Dermis microvascular lymphatic vessel endothelial cell (primary cell): ENCODE data around the gene AP5M1. TPM values are rescaled to one million over a fixed set of nuclear protein-coding genes. Genes with fewer than 3 reads are reported as not detected.
"Not testable (repeated sequence)": the region's sequence is repeated elsewhere in the genome, so short reads cannot be mapped to it uniquely, and the experiment has no call there.

ENCODE experiments used
- DNase-seq, 2 donors: peaks; one replicate each; pipeline versions ENCODE4 v3.0.0 to v3.0.0-alpha.2; 2010; ENCODE audit warnings: low read depth in 2 of 2
- total RNA-seq: library from RNA; depleted of rRNA; stranded (reverse); fragments of >200 nt; gene quantifications from 2 replicates; pipeline ENCODE4 v1.2.1, GENCODE V29; 2014

AP5M1 gene
- total RNA-seq, 1 donor from 2014 or later: 11.6 TPM

DNA sequence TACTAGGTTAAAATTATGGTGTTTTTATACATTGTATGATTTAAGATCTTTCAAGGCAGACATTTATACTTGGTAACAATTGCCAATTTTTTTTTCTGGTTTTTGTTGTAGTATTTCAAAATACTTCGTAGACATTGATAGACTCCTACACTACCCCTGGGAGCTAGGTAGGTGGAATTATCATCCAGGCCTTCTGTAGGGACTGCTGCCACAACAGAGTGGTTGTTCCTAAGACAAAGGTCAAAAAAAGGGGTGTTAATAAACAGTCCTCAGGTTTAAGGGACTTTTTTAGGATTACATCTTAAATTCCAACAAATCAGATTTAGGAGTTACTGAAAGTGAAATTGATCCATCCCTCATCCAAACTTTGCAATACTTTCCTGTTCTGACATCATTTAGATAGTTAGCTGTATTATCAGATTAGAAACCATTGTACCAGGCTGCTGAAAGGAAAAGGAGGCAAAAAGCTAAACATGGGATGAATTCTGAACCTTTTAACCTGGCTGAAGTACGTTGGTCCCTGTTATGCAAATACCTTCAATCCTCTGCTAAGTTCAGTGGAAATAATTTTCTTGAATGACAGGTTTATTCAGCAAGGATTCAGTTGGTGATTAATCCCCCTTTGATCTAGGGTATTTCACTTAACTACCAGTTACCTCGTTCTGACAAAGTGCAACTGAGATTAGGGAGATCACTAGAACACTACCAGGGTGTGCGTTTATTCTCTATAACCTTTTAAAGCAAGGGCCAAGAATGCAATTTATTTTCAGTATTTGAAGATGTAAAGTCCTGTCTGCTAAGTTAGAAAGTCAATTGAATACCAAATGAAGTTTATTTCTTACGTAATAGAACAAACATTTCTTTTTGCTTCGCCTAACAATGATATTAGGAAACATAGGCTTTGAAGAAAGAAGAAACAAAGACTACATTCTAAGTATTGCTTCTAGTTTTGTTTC is 23.2 kb downstream of the AP5M1 start:
- no peak for DNase-seq

DNA sequence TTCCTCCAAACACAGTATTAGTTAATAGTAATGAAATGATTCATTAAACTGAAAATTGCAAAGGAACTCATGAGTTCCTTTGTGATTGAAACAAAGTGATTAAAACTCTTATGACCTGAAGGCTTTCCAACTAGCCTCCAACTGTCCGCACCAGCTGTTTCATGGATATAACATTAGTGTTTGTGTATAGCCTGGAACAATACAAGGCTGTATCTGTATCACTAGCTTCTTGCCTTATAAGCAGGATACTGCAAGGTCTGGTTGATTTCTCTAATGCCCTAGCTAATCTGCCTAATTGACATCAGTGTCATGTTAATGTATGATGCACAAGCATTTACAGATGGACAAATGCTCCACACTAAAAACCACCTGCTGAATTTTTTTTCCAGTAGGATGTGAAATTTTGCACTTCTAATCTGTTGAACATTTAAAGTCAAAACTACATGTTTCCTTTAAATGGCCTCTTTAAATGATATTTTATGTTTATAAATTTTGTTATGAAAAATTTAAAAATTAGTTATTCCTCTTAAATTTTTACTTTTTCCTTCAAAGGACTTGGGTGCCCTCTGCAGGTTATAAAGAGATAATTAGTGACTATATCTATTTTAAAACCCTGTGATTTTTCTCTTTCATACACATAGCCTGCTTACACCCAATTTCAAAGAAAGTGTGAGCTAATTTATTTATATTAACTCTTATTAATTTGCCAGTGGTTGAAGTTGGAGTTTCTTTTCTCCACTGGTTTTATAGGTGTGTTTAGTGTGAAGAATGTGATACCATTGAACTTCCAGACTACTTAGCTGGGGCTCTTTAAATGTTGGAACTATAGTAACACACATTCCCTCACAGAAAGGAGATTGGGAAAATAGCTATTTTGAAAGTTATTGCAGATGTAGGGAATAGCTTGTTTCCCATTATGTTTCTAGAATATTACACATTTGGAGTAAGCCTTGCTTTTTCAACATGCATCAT is 25.4 kb downstream of the AP5M1 start:
- peak; percentile 5 to 26 for DNase-seq

DNA sequence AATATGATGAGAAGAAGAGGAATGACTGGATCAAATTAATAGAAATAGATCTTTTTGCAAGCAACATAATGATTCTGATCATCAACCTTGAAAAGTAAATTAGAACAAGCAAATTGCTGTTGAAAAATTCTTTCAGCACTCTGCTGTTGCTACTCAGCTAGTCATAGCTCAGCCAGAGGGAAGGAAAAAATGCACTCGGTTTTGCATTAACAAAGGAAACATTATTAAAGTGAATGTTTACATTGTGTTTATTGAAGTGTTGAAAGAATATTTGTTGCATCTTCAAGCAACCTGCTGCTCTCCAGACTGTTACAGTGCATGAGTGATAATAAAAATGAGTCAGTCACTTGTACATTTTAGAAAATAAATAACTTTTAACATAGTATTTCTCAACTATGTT is 26.5 kb downstream of the AP5M1 start:
- no peak for DNase-seq

DNA sequence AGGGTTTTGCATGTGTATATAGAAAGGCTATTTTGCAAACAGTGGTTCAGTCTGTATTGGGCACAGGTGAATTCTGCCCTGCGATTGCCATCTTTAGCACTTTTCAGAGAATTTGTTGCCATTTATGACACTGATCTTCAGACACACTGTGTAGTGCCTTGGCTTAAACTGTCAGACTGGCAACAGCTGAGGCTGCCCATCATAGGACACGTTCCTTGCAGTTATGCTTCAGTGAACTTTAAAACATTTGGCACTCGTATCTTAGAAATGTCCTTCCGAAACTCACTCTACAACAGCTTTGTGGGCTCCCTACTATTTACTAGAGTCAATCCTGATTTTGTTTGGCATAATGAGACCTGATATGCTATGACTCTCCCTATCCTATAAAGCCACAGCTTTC is 29.1 kb downstream of the AP5M1 start:
- no peak for DNase-seq

DNA sequence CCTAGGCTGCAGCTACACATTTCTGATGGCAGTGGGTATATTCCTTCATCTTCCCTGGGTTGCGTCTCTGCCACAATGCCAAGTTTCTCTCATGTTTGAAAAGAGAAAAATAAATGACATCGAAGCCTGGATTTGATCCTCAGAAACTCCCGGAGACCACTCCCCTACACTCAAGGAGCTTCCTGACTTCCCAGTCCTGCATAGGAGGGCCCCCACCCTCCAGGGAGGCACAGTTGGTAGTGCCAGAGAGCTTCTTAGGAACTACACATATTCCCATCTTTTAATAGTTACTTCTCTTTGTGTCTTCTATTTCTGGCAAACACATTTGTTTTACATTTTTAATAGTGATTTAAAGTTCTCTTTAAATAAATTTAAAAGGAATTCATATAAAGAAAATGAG is 30.7 kb downstream of the AP5M1 start:
- DNase-seq: no peak

DNA sequence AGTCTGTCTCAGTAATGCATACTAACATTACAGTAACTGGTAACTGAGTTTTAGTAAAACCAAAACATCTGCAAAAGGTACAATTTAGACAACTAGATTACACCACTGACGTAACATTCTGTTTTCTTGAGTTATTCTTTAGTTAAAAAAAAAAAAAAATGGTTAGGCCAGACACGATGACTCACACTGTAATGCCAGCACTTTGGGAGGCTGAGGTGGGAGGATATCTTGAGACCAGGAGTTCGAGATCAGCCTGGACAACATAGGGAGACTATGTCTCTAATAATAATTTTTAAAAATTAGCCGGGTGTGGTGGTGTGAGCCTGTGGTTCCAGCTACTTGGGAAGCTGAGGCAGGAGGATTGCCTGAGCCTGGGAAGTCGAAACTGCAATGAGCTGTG is 34.1 kb downstream of the AP5M1 start:
- DNase-seq: no peak

DNA sequence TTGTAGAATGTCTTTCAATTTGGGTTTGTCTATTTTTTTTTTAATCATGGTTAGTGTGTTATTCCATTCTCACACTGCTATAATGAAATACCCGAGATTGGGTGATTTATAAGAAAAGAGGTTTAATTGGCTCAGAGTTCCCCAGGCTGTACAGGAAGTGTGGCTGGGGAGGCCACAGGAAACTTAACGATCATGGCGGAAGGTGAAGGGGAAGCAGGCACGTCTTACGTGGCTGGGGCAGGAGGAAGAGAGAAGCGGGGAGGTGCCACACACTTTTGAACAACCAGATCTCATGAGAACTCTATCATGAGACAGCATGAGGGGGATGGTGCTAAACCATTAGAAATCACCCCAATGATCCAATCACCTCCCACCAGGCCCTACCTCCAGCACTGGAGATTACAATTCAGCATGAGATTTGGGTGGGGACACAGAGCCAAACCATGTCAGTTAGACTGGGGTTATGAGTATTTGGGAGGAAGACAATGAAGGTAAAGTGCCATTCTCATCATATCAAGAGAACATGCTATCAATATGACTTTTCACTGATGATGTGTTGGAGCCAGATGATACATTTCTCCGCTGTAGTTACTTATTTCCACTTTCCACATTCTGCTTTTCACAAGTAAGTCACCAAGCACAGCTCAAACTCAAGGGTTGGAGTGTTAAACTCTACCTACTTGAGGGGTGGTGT is 45.8 kb downstream of the AP5M1 start:
- no peak for DNase-seq

DNA sequence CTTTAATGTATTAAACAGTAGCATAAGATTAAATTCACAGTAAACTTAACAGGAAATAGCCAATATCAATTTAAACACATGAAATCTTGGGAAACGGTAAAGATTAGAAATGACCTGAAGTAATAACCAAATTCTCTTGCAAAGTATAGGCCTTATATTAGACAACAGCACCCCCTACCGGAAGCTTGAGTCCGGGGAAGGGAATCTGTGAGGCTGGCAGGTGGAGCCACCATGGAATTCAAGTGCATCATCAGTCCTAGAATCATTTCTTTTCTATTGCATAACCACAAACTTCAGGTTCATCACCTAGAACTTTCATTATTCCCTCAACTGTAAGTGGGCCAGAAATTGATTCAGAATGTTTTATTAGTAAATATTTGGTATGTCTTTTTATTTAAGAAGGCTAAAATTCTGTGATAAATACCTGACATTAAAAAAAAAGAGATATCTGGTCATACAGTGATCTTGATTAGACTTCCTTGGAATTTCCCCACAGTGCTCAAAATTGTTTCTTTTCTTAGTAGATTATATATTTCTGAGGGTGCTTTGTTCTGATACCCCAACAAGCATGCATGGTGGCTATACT is 48.6 kb downstream of the AP5M1 start:
- DNase-seq: peak; percentile 62 to 76

DNA sequence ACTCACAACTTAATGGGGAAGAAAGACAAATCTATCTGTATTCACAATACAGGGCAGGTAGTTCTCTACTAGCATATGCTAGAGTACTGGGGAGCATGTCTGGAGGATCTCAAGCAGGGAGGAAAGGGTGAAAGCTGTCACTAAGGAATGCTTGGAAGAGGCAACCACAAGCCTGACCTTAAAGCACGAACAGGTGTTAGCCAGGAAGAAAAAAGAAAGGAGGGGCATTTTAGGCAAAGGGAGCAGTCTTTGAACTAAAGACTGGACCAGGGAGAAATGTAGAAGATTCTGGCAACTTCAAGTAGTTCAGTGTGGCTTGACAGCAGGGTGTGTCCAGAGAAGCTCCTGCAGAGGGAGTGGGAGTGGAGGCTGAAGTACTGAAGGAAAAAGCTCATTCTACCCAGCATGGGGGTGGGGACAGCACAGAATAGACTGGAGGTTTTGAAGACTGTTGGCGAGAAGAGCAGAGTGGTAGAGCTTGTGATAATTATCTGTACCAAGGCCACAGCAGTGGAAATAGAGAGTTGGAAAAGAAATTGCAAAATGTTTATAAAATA is 50.9 kb downstream of the AP5M1 start:
- no peak for DNase-seq

DNA sequence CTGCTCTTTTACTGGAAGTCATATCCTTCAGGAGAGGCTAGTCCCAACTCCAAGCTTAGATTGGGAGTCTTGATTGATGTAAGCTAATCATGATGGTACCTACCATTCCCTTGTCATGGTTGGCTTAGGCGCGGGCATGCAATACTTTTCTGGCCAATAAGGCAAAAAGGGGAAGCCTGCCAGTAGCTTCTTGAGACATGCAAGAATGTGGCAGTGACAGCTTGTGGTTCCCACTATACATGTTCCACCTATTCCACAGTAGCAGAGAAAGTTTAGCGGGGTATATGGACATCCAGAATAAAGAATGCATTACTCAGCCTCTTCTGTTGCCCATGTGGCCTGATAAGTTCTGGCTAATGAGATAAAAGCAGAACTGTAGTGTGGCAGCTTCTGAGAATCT is 55.0 kb downstream of the AP5M1 start:
- no peak for DNase-seq

DNA sequence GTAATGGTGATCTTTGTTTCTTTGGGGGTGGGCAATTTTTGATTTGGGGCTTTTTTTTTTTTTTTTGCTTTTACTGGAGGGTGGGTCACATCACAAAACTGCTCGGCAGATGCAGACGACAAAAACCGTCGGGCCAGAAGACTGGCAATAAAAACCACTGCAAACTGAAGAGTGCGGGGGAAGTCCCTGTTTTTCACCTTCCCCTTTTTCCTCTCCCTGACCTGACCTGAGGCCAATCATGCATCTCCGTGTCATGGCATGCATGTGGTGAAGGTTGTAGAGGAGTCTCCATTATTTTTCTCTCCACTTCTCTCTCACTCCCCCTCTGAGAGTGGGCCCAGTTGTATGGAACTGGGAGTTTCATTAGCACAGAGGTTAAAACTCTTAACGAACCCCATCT is 57.5 kb downstream of the AP5M1 start:
- DNase-seq: no peak

DNA sequence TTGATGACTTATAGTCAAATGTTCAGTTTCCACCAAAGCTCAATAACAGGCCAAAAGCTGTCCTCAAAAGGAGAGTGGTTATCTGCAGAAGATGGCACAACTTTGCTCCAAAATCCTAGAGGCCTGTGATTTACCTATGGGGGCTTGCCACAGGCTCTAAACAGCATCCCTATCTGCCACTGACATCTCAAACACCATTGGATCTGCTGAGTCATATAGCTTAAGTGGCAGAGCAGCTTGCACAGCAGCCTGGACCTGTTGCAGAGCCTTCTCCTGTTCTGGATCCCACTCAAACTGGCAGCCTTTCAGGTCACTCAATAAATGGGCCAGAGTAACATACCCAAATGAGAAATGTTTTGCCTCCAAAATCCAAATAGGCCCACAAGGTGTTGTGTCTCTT is 61.1 kb downstream of the AP5M1 start:
- DNase-seq: no peak

DNA sequence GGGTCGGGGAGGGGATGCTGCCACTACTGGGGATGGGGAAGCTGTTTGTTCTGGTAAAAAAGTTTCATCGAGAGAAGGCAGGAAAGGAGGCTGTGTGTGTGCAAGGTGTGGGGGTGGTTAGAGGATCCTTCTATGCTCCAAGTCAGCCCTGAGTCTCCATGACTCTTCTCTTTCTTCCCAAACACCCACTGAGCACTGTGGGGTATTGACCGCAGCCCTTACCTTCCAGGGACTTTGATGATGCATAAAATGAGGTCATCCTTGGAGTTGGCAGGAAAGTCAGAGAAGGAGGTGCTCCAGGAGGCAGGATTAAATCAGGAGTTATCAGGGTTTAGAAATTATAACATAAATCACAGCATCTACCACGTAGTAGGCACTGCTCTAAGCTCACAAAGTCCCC is 63.7 kb downstream of the AP5M1 start:
- not testable (repeated sequence) for DNase-seq

DNA sequence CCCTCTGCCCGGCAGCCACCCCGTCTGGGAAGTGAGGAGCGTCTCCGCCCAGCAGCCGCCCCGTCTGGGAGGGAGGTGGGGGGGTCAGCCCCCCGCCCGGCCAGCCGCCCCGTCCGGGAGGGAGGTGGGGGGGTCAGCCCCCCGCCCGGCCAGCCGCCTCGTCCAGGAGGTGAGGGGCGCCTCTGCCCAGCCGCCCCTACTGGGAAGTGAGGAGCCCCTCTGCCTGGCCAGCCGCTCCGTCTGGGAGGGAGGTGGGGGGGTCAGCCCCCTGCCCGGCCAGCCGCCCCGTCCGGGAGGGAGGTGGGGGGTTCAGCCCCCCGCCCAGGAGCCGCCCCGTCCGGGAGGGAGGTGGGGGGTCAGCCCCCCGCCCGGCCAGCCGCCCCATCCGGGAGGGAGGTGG is 65.0 kb downstream of the AP5M1 start:
- DNase-seq: not testable (repeated sequence)

DNA sequence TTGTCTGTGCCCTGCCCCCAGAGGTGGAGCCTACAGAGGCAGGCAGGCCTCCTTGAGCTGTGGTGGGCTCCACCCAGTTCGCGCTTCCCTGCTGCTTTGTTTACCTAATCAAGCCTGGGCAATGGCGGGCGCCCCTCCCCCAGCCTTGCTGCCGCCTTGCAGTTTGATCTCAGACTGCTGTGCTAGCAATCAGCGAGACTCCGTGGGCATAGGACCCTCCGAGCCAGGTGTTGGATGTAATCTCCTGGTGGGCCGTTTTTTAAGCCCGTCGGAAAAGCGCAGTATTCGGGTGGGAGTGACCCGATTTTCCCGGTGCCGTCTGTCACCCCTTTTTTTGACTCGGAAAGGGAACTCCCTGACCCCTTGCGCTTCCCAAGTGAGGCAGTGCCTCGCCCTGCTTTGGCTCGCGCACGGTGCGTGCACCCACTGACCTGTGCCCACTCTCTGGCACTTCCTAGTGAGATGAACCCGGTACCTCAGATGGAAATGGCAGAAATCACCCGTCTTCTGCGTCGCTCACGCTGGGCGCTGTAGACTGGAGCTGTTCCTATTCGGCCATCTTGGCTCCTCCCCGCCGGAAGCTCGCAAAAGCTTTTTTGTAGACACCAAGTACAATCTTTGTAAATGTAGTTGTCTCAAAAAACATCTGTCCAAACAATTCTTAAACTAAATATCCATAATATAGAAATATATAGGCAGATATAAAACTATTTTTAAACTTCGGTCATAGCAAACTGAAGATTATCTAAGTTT is 75.0 kb downstream of the AP5M1 start:
- not testable (repeated sequence) for DNase-seq

DNA sequence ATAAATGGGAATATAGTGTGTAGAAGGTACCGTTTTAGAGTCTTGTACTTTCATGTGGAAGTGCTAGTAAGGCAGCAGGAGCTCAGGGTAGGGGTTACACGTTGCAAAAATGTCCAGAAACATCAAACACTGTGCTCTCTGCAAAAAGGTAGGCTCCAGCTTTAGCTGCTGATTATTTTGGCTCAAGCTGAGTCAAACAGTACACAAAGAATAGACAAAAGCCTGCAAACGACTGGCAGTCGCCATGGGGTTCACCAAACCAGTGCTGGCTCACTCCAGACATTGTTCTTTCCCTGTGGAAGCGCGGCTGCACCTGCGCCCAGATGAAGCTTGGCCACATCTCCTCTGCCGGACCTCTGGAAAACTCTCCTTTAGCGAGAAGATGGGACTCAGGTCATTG is 76.3 kb downstream of the AP5M1 start:
- DNase-seq: no peak

DNA sequence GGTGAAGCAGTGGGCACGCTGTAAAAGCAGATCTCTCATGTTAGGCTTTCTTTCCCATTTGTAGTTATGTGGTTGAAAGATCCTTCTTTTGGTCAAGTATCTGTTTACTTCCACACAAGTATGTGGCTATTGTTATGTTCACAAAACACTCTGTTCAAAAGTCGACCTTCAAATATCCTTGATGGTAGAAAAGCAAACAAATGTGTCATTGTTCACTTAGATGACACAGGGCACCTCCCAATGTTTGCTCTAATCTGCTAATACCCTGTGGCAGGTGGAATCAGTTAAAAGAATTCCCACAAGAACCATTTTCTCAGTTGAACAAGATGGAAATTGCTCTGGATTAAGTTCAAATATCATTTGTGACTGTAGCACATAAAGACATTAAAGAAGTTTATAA is 78.0 kb downstream of the AP5M1 start:
- DNase-seq: no peak
